HG03378 (cell line): ENCODE measurements around the gene ADAM10.

ENCODE experiments used
- ATAC-seq: cut with Tn5 transposase; IDR thresholded peaks from one replicate; pipeline ENCODE4 v1.9.1; 2021; ENCODE audit warnings: mild to moderate bottlenecking, moderate library complexity; ENCODE audit not compliant: unreplicated experiment

The ADAM10 gene

DNA sequence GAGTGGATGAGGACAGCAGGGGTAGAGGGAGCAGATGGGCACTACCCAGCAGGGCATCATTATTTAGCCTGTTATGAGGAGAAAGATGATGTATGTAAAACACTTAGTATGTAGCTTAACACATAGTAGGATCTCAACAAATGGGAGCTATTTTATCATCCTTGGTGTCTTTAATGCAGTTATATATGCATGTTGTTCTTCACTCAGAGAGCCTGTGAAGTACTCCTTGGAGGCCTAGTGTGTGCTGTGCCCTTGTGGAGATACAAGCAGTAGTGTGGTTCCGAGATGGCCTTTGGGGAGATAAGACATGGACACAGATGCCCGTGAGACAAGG is 193.5 kb downstream of the ADAM10 start:
- ATAC-seq: no peak

DNA sequence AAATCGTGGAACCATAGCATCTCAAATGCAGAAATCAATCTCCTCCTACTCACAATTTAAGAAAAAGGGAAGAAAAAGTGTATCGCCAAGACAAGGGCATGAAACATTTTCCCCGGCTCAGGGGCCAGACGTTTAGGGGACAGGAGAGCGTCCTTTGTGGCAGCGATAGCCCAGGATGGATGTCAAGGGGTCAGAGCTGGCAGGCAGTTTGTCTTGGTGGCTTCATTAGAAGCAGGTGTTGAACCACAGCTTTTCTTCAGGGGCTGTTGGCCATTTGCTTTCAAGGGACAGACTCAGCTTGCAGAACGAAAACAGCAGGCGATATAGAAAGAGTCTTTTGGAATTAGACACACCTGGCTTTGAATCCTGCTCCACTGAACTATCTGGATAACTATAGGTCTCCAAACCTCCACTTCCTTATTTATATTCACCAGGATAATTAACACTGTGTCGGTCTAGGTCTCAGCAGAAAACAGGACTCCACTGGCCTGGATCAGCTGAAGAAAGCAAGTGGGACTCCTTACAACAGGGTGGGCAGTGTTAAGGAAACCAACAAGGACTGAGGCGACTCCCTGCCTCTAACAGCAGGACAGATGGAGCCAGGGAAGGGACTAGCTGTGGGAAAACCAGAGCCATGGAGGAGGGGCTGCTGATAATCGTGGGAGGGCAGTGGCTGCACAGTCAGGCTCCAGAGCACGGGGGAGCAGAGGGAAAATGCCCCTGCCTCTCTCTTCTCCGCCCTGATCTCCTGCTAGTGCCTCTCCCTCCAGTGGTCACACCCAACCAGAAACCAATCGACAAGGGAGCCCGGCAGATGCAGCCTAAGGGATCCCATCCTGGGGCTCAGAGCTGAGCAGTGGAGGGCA is 194.1 kb downstream of the ADAM10 start:
- ATAC-seq: no peak

DNA sequence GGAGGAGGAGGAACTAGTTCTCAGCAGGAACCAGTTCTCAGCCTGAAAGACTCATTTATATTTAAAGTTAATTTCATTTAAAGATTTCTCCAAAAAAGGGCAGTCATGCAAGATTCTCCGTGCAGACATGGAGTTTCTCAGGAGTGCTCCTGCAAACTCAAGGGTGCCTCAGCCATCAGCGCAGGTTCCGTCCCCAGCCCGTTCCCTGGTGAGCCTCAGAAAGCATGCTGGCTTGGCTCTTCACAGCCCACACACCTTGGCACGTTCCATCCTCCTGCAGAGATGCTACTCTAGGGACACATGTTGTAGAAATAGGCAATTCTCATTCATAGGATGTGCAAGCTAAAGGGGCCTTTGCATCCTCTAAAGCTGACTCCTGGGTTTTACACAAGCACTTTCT is 194.7 kb downstream of the ADAM10 start:
- ATAC-seq: no peak

DNA sequence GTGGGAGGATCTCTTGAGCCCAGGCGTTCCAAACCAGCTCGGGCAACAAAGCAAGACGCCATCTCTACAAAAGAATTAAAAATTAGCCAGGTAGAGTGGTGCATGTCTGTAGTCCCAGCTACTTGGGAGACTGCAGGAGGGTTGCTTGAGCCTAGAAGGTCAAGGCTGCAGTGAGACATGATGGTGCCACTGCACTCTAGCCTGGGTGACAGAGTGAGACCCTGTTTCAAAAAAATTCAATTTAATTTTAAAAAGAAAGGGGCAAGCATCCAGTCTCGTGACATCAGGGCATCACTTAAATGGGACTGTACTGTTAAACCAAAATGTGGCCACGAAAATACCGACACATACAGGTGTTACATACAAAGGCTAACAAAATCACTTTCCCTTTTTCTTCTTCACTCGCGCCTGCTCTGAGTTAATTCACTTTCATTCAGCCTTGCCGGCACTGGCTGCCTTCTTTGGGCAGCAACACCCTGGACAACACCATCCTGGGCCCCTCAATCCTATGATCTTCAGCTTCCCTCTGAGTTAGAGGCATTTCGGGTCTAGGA is 196.1 kb downstream of the ADAM10 start:
- no peak for ATAC-seq

DNA sequence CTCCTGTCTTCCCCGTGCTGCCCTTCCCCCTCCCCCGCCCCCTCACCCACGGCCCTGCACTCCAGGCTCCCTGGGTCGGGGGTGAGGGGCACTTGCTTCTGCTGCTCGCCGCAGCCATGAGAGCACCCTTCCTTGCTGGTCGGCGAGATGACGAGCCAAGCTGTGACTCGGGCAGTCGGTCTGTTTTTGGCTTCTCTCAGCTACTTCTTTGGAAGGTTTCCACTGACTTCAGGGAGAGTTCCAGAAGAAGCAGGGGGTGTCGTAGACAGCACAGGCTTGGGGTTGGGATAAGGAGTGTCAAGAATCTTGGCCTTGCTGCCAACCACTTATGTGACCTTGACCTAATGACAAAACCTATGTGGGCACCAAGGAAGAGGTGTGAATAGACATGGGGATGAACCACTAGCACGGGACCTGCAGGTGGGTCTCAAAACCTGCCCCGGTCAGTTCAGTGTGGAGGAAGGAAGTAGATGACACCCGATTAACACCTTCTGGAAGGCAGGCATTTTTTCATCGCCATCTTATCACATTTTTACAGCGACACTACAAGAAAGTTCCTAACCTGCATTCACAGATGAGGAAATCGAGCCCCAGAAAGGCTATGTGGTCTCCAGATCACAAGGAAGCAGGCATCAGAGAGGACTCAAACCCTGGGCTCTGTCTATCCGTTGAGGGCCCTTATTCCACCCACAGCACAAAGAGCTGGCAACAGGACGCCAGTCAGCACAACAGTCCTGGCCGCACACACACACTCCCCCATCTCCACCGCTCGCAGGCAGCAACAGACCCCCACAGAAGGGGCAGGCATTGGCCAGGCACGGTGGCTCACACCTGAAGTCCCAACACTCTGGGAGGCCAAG is 196.8 kb downstream of the ADAM10 start:
- ATAC-seq: no peak

DNA sequence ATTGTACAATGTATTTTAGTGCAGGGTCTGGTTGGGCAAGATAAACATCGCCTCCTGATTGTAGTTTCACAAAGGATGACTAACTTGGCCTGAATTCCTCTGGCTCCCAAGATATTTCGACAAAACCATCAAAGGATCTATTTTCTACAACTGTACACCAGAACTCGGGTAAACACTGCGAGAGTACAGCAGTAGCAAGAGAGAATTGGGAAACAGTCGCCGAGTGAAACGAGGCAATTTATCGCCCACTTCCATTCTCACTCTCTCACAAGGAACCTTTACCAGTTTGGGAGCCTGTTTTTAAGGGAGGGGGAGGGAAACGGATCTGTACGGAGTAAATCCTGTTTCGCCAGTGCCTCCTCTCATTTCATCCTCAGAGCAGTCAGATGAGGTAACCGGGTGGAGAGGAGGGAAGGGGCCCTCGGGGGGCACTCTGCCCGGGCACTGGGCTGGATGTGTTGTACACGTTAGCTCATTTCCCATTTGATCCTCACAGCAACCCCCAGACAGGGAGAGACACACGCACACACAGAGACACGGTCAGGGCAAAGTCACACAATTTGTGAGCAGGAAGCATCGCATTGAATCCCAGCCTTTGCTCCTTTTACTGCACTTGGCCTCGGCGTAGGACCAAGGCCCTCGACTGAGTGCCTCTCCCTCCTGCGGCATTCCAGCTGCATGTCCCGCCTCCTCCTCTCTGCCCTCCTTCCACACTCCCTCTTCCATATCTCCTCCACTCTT is 197.6 kb downstream of the ADAM10 start:
- no peak for ATAC-seq

DNA sequence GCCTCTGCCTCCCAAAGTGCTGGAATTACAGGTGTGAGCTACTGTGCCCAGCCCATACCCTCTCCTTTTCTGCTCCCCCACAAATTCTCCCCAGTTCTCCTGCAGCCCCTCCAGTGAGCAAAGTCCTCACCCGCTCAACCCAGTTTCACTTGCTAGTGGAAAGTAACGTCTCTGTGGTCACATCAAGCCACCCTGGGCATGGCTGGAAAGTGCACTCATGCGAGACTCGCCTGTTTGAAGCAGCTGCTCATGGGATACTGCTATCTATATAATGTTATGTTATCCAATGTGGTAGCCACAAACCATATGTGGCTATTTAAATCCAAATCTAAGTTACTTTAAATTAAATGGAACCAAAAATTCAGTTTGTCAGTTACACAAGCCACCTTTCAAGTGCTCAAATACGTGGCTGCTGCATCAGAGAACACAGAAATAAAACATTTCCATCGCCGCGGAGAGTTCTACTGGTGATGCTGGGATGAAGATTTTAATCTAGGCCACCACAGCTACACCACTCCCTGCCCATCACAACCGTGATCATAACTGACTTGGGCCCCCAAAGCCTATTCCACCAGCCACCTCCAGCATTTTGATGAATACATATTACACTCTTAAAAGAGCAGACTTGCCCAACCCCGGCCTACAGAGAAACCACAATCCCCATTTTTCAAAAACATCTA is 198.3 kb downstream of the ADAM10 start:
- no peak for ATAC-seq

DNA sequence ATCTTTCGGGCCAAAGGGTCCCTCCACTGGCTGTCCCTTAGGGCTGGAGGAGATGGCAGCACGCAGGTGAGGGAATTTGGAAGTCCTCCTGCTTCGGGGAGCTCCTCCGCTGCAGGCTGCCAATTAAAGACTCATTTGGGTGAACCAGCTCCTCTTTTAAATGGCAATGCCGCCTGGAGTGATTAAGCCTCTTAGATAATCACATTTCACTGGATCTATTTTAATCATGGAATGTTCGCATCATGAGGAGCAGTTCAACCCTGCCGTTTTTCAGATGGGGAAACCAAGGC is 199.8 kb downstream of the ADAM10 start:
- no peak for ATAC-seq

DNA sequence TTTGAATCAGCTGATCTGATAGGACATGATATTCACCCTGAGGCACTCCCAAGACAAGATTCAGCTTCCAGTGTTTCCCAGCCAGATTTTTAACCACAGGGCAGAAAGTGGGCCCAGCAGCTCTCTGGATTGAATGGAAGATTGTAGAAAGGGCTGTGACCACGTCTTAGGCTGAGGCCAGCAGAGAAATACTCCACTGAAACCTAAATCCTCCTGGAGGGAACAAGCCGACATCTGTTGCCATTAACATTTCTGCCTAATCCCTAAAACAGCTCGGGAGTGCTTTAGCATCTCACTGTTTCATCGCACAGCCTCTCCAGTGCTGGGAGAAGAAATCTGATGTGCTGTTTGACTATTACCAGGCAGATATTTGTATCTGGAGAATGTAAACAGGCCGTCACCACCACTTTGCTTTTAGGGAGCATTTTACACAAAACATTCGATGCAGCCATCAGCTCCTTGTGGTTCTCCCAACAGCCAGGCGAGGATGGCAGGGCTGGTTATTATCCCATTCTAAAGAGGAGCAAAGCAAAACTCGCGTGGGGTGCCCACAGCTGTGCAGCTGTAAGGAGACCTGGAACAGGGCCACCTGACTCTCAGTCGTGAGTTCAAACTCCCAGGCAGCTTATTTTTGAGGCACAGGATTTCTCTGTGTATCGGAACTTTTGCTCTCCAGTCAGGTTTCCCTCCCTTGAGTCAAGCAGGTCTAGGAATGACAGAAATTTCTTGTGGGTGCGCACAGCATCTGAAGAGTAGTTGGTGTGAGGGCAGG is 200.3 kb downstream of the ADAM10 start:
- ATAC-seq: no peak

DNA sequence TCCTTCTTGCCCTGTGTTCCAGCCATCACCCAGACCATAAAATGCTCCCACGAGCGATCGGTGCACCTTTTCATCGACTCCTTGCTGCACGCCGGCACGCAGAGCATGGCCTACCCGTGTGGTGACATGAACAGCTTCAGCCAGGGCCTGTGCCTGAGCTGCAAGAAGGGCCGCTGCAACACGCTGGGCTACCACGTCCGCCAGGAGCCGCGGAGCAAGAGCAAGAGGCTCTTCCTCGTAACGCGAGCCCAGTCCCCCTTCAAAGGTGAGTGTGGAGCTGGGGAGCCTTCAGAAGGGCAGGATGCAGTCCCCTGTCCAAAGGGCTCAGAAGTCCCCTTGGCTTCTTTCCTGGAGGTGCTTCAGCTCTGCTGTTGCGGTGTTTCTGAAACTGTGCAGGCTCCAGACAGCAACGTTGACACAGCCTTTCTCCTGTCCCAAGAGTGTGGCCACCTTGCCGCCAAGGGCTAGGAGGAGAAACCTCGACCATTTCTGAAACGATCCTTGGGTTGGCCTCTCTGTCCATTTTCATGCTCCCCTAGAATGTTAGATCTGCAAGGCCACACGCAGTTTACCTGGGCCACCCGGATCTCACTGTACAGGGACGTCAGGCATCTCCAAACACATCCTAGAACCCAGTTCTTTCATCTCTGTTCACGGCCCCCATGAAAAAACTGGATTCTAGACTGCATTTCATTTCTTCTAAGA is 201.0 kb downstream of the ADAM10 start:
- no peak for ATAC-seq

DNA sequence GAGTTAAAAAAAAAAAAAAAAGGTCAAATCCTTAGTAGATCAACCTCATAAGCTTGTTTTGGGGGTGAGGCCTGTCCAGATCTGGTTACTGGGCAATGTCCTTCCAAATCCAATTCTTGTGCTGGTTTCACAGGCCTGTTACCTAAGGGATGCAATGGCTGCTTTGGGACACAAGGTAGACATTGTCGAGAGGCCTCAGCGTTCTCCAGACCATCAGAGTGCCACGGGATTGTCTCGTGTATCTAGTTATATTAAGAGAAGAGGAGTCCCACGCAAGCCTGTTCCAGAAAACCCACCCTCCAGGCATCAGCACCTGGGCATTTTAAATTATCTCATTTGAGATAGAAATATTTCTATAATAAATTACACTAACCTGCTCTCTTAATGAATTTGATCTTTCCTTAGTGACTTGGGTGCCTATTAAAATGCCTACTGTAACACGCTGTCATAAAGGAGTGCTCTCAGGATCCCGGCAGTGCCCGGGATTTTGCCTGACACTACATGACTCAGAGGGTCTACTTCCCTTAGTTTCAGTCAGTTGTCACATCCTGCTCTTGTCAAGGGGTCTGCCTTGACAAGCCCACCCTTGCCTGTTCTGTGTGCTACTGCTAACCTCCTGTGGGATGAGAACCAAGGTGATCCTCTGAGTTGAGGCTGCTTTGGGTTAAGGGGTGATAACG is 201.7 kb downstream of the ADAM10 start:
- ATAC-seq: no peak

DNA sequence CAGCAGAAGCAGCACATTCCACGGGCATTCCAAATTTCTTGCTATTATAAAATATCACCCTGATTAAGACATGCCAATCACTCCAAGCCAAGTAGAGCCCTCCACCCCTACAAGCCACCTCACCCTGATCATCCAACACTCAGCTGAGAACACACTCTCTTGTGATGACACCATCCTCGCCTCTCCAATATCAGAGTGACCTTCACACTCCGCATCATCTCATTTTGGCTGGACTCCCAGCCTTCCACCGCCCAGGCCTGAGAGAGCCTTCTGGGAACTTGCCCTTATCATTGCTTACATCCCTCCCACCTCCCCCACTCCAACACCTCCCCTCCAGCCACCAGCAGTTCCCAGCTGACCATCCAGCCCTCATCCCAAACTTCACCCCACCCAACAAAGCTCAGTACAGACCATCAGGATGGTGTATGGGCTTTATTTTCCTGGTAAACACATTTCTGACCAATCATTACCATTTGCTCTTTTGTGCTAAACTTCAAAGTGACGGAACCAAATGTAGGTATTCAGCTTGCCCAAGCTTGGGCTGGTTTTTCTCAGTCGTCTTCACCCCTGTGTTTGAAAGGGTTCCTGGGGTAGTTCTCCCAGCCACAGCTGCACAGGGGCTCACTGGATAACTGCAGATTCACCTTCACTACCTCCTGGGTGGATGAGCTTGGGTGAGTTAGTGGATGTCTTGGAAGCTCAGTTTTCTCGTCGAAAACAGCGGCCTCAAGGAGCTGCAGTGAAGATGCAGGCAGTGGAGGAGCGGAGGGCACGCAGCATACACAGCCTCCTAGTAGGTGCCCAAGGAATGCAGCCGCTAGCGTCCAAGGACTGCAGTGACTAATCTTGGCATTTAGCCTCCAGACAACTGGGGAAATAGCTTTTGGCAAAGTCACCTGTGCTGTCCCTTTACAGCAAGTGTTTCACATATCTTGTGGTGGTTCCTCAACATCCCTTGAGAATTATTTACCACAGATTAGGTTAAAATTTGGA is 202.6 kb downstream of the ADAM10 start:
- ATAC-seq: no peak

DNA sequence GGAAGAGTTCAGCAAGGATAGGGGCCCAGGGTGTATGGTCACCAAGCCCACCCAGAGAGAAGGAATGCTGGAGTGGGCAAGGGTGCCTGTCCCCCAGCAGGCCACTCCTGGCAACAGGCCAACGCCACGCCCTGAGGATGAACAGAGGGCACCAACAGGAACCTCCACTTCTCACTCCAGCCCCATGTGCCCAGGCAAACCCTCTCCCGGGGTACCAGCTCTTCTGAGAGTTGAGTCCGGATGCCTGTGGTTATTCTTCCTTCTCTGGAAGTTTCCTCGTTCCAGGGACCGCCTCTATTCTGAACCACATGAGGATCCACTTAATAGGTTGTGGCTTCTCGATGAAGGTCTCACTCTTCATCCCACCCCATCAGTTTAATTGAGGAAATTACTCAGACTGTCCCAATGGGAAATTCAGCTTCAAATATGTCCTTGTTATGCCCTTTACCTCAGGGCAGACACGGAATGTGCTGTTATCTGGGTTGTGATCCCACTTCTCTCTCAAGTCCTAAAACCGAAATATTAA is 203.4 kb downstream of the ADAM10 start:
- ATAC-seq: no peak

DNA sequence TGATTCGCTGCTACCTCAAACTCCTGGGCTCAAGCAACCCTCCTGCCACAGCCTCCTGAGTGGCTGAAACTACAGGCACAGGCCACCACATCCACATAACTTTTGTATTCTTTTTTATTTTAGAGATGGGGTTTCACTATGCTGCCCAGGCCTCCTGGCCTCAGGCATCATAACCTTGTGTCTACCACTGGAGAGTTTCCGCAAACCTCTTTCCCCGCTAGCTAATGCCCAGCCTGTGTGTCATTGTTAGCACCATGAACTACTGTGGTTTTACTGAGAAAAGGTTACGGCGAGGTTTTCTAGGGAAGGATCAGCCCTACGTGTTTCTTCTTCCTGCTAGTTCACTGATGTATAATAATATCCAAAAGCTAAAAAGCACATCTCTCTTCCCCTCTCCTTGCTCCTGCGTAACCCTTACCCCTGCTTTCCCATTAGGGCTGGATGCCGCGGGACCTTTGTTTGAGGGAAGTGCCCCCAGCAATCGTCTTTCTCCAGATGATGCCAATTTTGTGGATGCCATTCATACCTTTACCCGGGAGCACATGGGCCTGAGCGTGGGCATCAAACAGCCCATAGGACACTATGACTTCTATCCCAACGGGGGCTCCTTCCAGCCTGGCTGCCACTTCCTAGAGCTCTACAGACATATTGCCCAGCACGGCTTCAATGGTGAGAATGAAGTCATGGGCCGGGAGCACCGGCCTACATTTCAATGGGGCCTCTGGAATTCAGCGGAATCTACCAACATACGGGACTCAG is 204.0 kb downstream of the ADAM10 start:
- ATAC-seq: no peak

DNA sequence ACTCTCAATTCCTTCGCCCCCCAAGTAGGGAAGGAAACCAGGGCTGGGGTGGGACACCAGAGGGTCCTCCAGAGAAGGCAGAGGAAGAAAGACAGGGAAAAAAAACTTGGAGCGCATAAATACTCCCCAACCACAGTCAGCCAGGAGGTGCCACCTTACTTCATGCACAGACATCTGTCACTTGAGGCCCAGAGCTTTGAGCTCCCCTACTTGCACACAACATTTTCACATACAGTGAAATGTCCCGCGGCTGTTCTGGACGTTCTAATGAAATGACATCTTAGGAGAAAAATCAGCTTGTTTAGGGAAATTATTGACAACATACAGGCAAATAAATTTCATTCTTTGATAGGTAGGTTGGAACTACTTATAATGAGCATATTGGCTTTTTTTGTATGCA is 204.8 kb downstream of the ADAM10 start:
- ATAC-seq: no peak

DNA sequence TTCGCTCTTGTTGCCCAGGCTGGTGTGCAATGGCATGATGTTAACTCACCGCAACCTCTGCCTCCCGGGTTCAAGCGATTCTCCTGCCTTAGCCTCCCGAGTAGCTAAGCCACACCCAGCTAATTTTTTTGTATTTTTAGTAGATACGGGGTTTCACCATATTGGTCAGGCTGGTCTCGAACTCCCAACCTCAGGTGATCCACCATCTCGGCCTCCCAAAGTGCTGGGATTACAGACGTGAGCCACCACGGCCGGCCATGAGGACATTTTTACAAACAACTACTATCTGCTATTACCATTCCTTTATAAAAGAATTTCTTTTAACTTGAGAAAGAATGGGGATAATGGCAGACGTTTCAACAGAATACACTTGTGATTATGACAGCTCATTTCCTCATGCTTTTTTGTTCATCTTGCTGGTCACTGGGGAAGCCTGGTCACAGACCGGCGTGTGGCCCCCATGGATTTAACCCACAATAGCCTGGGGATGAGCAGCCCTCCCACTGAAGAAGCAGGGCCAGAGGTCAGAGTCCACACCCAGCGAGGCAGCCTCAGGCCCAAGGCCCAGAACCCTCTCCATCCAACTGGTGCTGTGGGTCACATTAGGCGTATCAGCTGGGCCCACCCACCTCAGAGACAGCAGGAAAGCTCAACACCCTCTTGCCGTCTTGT is 205.7 kb downstream of the ADAM10 start:
- no peak for ATAC-seq
